Breast epithelium (tissue), 3 donors: Measurements from ENCODE around the gene KCTD1.

Experiments
- CTCF ChIP-seq, 3 donors: fragments of 450-650 bp; IDR thresholded peaks; one replicate each; pipeline ENCODE4 v1.5.1; 2016 to 2017; ENCODE audit warnings: antibody characterized with exemption in 3 of 3, mild to moderate bottlenecking in 3 of 3, moderate library complexity in 3 of 3
- POLR2A ChIP-seq: fragments of 450-650 bp; IDR thresholded peaks from one replicate; pipeline ENCODE4 v1.6.1; 2016; ENCODE audit warnings: antibody characterized with exemption, mild to moderate bottlenecking, moderate library complexity
- POLR2AphosphoS5 ChIP-seq, 3 donors: sonication (generic); formaldehyde crosslinking; IDR thresholded peaks; one replicate each; pipeline ENCODE4 v1.6.1; 2017; ENCODE audit warnings: antibody characterized with exemption in 3 of 3

DNA sequence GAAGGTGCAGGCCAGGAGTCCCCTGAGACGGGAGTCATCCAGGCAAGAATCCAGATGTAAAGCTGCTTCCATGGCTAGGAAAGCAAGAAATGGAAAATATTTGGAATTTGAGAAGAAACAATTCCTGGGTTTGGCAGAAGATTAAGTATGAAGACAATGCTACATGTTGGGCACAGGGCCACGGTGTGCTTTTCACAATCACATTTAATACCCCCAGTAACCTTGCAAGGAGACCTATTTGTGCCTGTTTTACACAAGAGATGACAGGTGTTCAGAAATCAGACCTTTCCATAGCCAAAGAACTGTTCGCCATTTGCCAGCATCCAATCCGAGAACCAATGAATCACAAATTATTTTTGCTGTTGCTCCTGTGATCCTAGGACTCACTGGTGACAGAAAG, 50.5 kb downstream of the KCTD1 start:
- TF ChIP-seq POLR2A, result no peak
- TF ChIP-seq CTCF (IDR thresholded peaks at IDR 0.05), result no peak
- TF ChIP-seq POLR2AphosphoS5 (IDR thresholded peaks at IDR 0.05), result no peak
